Measurements from ENCODE around the gene KRTAP5-7. TPM values are rescaled to one million over a fixed set of nuclear protein-coding genes. Genes with fewer than 3 reads are reported as not detected.

The KRTAP5-7 gene
- total RNA-seq, 1 donor from 2014 or later = not detected

DNA sequence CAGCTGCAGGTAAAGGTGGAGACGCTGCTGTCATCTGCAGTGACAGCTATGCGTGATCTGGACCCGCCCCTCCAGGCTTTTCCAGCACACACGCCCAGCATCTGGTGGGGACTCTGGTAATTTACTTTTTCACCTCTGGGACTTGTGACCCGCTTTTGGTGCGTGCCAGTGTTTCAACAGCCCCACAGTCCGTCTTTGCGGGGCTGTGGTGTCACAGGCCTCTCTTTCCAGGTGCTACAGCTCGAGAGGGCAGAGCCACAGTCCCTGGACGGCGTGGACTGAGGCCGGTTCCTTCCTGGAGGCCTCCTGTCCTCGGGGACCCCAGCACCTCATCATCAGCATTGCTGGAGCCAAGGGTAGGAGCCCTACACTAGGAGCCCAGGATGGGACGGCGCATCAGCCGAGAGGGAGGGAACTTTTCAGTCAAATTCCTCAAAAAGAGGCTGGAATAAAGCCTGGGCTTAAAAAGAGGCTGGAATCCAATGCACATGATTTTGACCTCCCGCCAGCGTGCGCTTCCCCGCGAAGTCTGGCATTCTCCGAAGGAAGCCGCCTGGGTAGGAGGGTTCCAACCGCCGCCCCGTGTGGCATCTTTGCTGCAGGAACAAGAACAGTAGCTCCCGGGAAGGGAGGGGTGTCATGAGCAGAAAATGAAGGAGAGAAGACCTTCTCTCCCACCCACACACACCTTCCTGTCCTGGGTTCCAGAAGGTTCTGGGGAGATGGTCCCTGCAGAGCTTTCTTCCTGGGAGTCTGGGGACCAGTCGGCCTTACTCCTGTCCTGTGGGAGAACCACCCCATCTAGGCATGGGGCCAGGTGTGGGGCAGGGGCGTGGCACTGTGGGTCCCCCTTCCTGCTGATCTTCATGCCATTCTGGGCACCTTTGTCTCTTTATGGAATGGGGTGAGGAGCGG, 25.7 kb upstream of the KRTAP5-7 start:
- no peak overlapping the region for H3K27ac Mint-ChIP-seq (ENCODE audit: unreplicated experiment)
- Histone ChIP-seq H3K4me2 (ENCODE audit: low read length) (no peak overlapping the region), H3K36me3 (ENCODE audit: insufficient read depth, low read length) (peaks cover 12% of the 10 kb centered on the region), H3K27me3 (ENCODE audit: insufficient read depth, low read length) (no peaks in the 10 kb centered on the region), H3K79me2 (ENCODE audit: insufficient read depth, low read length) (no peaks in the 10 kb centered on the region), H2AFZ (ENCODE audit: low read depth, low read length) (no peak overlapping the region), H3K27ac (ENCODE audit: low read depth, low read length) (no peak overlapping the region), H3K9me3 (ENCODE audit: insufficient read depth, low read depth, low read length) (no peaks in the 10 kb centered on the region), H3K4me3 (ENCODE audit: insufficient read depth, low read depth, low read length) (no peak overlapping the region), H4K20me1 (ENCODE audit: insufficient read depth, low read length) (no peaks in the 10 kb centered on the region), H3K4me1 (ENCODE audit: insufficient read depth, low read length) (no peaks in the 10 kb centered on the region), H3K9ac (ENCODE audit: low read length) (no peak overlapping the region)
- H3K36me3 Mint-ChIP-seq (ENCODE audit: low read depth, unreplicated experiment) = peaks cover 39% of the 10 kb centered on the region
- no peak overlapping the region for H3K4me3 Mint-ChIP-seq (ENCODE audit: unreplicated experiment)
- H3K4me1 Mint-ChIP-seq (ENCODE audit: low read depth, unreplicated experiment) = peaks cover 3% of the 10 kb centered on the region
- H3K27me3 Mint-ChIP-seq (ENCODE audit: low read depth, unreplicated experiment) = no peaks in the 10 kb centered on the region
- TF ChIP-seq CTCF (IDR thresholded peaks at IDR 0.05; ENCODE audit: insufficient read depth, low read depth, low read length) = no peak
- no peak for TF ChIP-seq EZH2 (IDR thresholded peaks at IDR 0.05; ENCODE audit: insufficient read depth, low read length)
- FAIRE-seq = no peak
- H3K9me3 Mint-ChIP-seq (ENCODE audit: unreplicated experiment) = peaks cover 5% of the 10 kb centered on the region
- DNase-seq (ENCODE audit: low read depth) = no peak

DNA sequence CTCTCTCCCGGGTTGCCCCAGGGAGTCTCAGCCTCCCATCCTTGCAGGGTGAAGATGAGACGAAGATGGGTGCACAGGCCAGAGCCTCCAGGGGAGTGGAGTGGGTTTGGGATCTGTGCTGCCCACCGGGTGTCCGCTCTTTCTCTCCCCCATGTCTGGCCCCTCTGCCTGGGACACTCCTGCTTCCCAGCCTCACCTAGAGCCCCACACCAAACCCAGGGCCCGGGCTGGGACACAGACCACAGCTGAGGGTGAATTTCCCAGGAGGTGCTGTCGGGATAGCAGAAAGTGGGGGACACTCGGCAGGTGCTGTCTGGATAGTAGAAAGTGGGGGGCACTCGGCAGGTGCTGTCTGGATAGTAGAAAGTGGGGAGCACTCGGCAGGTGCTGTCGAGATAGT, 25.0 kb upstream of the KRTAP5-7 start:
- DNase-seq (ENCODE audit: low read depth) (no peak), FAIRE-seq (no peak)
- H3K27me3 Mint-ChIP-seq (ENCODE audit: low read depth, unreplicated experiment) = no peaks in the 10 kb centered on the region
- no peak overlapping the region for H3K4me3 ChIP-seq (ENCODE audit: insufficient read depth, low read depth, low read length)
- H3K9me3 ChIP-seq (ENCODE audit: insufficient read depth, low read depth, low read length) = no peaks in the 10 kb centered on the region
- H3K9ac ChIP-seq (ENCODE audit: low read length) = no peak overlapping the region
- peaks cover 12% of the 10 kb centered on the region for H3K36me3 ChIP-seq (ENCODE audit: insufficient read depth, low read length)
- no peaks in the 10 kb centered on the region for H3K79me2 ChIP-seq (ENCODE audit: insufficient read depth, low read length)
- no peak overlapping the region for H3K27ac ChIP-seq (ENCODE audit: low read depth, low read length)
- TF ChIP-seq EZH2 (IDR thresholded peaks at IDR 0.05; ENCODE audit: insufficient read depth, low read length) (no peak), CTCF (IDR thresholded peaks at IDR 0.05; ENCODE audit: insufficient read depth, low read depth, low read length) (no peak)
- H3K27ac Mint-ChIP-seq (ENCODE audit: unreplicated experiment) = no peak overlapping the region
- peaks cover 40% of the 10 kb centered on the region for H3K36me3 Mint-ChIP-seq (ENCODE audit: low read depth, unreplicated experiment)
- H3K4me1 Mint-ChIP-seq (ENCODE audit: low read depth, unreplicated experiment) = peaks cover 3% of the 10 kb centered on the region
- H3K4me3 Mint-ChIP-seq (ENCODE audit: unreplicated experiment) = no peak overlapping the region
- H3K9me3 Mint-ChIP-seq (ENCODE audit: unreplicated experiment) = peaks cover 9% of the 10 kb centered on the region
- H4K20me1 ChIP-seq (ENCODE audit: insufficient read depth, low read length) = no peaks in the 10 kb centered on the region
- H2AFZ ChIP-seq (ENCODE audit: low read depth, low read length) = no peak overlapping the region
- H3K27me3 ChIP-seq (ENCODE audit: insufficient read depth, low read length) = no peaks in the 10 kb centered on the region
- H3K4me1 ChIP-seq (ENCODE audit: insufficient read depth, low read length) = no peaks in the 10 kb centered on the region
- H3K4me2 ChIP-seq (ENCODE audit: low read length) = no peak overlapping the region
